OCI-LY1 (cell line): ENCODE measurements around the gene TAB3.

Experiments used
- EZH2 ChIP-seq: fragments of 200-600 bp; sonication (generic), shearing (Covaris generic); IDR thresholded peaks from 2 replicates; pipeline ENCODE4 v1.8.0; 2017; ENCODE audit warnings: borderline replicate concordance, mixed run types, mild to moderate bottlenecking, antibody characterized with exemption, low read length, moderate library complexity, mixed read lengths
- TF ChIP-seq, protein P1 (sequence below): fragments of 200-600 bp; sonication (generic), shearing (Covaris generic); IDR thresholded peaks from 2 replicates; pipeline ENCODE4 v1.5.1; 2017; ENCODE audit warnings: mild to moderate bottlenecking, antibody characterized with exemption, low read length, moderate library complexity, mixed read lengths

DNA sequence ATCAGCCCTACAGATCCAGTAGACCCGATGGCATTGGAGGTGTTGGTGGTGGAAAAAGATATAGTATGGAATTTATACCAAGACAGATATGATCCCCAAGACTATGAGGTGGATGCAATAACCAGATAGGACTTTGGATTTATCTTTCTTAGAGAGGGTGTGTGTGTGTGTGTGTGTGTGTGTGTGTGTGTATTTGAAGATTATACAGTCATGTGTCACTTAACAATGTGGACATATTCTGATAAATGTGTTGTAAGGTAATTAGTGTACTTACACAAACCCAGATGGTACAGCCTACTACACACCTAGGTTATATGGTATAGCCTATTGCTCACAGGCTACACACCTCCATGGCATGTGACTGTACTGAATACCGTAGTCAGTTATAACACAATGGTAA lies 24.4 kb upstream of the TAB3 start:
- TF ChIP-seq, protein P1, sequence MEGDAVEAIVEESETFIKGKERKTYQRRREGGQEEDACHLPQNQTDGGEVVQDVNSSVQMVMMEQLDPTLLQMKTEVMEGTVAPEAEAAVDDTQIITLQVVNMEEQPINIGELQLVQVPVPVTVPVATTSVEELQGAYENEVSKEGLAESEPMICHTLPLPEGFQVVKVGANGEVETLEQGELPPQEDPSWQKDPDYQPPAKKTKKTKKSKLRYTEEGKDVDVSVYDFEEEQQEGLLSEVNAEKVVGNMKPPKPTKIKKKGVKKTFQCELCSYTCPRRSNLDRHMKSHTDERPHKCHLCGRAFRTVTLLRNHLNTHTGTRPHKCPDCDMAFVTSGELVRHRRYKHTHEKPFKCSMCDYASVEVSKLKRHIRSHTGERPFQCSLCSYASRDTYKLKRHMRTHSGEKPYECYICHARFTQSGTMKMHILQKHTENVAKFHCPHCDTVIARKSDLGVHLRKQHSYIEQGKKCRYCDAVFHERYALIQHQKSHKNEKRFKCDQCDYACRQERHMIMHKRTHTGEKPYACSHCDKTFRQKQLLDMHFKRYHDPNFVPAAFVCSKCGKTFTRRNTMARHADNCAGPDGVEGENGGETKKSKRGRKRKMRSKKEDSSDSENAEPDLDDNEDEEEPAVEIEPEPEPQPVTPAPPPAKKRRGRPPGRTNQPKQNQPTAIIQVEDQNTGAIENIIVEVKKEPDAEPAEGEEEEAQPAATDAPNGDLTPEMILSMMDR: no peak
- no peak for TF ChIP-seq EZH2
